A673 (cell line): ENCODE measurements around the gene FAM174B. TPM values are rescaled to one million over a fixed set of nuclear protein-coding genes. Genes with fewer than 3 reads are reported as not detected.

ENCODE experiments used
- Bru-seq: library from RNA; stranded (reverse); fragments of 400-500 nt; gene quantifications from one replicate; lab custom pipeline; 2021; lab: Mats Ljungman, UMichigan
- BruChase-seq, 2 experiments: library from RNA; stranded (reverse); fragments of 400-500 nt; gene quantifications; one replicate each; lab custom pipeline; 2021; lab: Mats Ljungman, UMichigan
- BruUV-seq: library from RNA; stranded (reverse); fragments of 400-500 nt; replicated peaks from 2 replicates; lab custom pipeline; 2021; lab: Mats Ljungman, UMichigan
- CTCF ChIA-PET: fragments of 300-600 bp; sonication (Branson Sonifier 250); formaldehyde crosslinking; loops from one replicate; lab custom pipeline; 2022; ENCODE audit warnings: antibody characterized with exemption; lab: Charles Lee
- POLR2A ChIA-PET: fragments of 300-600 bp; sonication (Branson Sonifier 250); formaldehyde crosslinking; loops from one replicate; lab custom pipeline; 2022; ENCODE audit warnings: antibody characterized with exemption; ENCODE audit not compliant: low non-redundant PET; lab: Charles Lee
- DNase-seq: peaks from one replicate; pipeline ENCODE4 v3.0.0-alpha.2; 2015; ENCODE audit warnings: low spot score
- H3K27ac ChIP-seq: fragments of 200-600 bp; sonication (generic); 2 replicates; pipeline ENCODE4 v1.5.1; 2016; ENCODE audit warnings: mixed run types, low read depth, mild to moderate bottlenecking, mixed read lengths, antibody characterized with exemption, low read length; ENCODE audit not compliant: poor library complexity, severe bottlenecking
- H3K27me3 ChIP-seq: fragments of 200-600 bp; sonication (generic); replicated peaks from 2 replicates; pipeline ENCODE4 v1.6.1; 2017; ENCODE audit warnings: mixed run types, low read depth, mild to moderate bottlenecking, mixed read lengths, antibody characterized with exemption, low read length; ENCODE audit not compliant: insufficient read depth, poor library complexity
- H3K36me3 ChIP-seq: fragments of 200-600 bp; sonication (generic); 2 replicates; pipeline ENCODE4 v1.6.1; 2016; ENCODE audit warnings: mixed run types, mild to moderate bottlenecking, mixed read lengths, antibody characterized with exemption, low read length; ENCODE audit not compliant: insufficient read depth, poor library complexity, severe bottlenecking
- H3K4me1 ChIP-seq: fragments of 200-600 bp; sonication (generic); 2 replicates; pipeline ENCODE4 v1.6.1; 2017; ENCODE audit warnings: mixed run types, mild to moderate bottlenecking, mixed read lengths, antibody characterized with exemption, low read length; ENCODE audit not compliant: insufficient read depth, poor library complexity, severe bottlenecking
- H3K4me3 ChIP-seq: fragments of 200-600 bp; sonication (generic); 2 replicates; pipeline ENCODE4 v1.5.1; 2016; ENCODE audit warnings: low read depth, mixed run types, mild to moderate bottlenecking, mixed read lengths, low read length; ENCODE audit not compliant: poor library complexity, severe bottlenecking
- H3K9me3 ChIP-seq: fragments of 200-600 bp; sonication (generic); 2 replicates; pipeline ENCODE4 v1.6.1; 2016; ENCODE audit warnings: mixed run types, low read depth, mild to moderate bottlenecking, mixed read lengths, antibody characterized with exemption, low read length; ENCODE audit not compliant: poor library complexity, severe bottlenecking
- EZH2 ChIP-seq: fragments of 200-600 bp; sonication (generic); IDR thresholded peaks from 2 replicates; pipeline ENCODE4 v1.6.1; 2017; ENCODE audit warnings: borderline replicate concordance, low read depth, mild to moderate bottlenecking, mixed read lengths, antibody characterized with exemption, low read length; ENCODE audit not compliant: poor library complexity, severe bottlenecking
- intact Hi-C: fragments of 100-400 bp; cut with micrococcal nuclease; formaldehyde crosslinking; loops from one replicate; pipeline ENCODE4 v1.10.0; 2022; ENCODE audit not compliant: unreplicated experiment
- long read RNA-seq: library from polyadenylated mRNA; stranded (forward); transcript quantifications from one replicate; pipeline ENCODE4 v2.0.0, GENCODE V29; 2022
- total RNA-seq: library from RNA; stranded (reverse); gene quantifications from 2 replicates; pipeline ENCODE4 v1.2.3, GENCODE V29; 2021
- TF ChIP-seq, protein P1 (sequence below): fragments of 300-800, 200-600 bp; sonication (generic); conservative IDR thresholded peaks from 2 replicates; pipeline ENCODE4 v1.5.1; 2017; ENCODE audit warnings: low read depth, mild to moderate bottlenecking, antibody characterized with exemption, low read length, moderate library complexity, mixed read lengths

The FAM174B gene
- 2.7 and 3.7 TPM in 2 replicates for total RNA-seq
- percentile 29 among the genes with signal in this experiment for Bru-seq, nascent RNA
- BruChase-seq, experiment 1, labeled RNA remaining after a 2-hour chase = percentile 23 among the genes with signal in this experiment
- percentile 27 among the genes with signal in this experiment for BruChase-seq, experiment 2, labeled RNA remaining after a 6-hour chase
- long read RNA-seq, partial matches to known transcripts = 0 of 1 reads
- long read RNA-seq, other reads (novel, unspliced or antisense) = 1 of 1 reads

DNA sequence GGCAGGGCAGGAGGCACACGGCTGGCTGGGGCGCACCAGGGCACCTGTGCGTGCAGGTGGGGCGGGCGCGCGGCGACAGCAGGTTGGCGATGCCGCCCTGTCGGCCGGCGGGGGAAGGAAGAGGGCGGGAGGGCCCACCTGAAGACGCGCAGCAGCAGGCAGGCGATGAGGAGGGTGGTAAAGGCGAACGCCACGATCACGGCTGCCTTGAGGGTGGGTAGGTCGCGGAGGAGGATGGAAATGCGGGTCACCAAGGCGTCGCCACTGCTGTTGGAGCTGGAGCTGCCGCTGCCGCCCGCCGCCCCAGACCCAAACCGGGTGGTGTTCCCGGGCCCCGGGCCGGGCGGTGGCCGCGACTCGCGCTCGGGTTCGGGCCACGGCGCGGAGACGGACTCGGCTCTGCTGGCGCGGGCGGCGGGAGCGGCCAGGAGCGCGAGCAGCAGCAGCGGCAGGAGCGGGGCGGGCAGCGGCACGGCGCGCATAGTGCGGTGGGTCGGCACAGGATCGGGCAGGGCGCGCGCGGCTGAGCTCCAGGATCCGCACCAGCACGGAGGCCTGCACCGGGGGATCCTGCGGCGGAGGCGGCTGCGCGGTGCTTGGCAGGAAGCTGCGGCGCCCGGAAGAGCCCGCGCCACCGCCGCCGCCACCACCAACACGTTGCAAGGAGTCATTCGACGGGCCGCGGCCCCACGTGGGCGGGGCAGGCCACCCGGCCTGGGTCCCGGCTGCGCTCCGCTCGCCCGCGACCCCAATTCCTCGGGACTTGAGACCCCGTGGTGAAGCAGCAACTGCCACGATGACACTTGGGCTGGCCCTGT, at the start of gene FAM174B:
TSS of gene FAM174B (minus strand) at position 598 of the 818 bp plus-strand sequence.
- ChIA-PET POLR2A (no interaction called here), CTCF (interaction anchor here (0.6 kb wide), 1 partner anchor 338 kb away, joined by 5 read pairs; no protein-coding TSS in a partner anchor)
- DNase-seq = peak; percentile 47
- H3K36me3 ChIP-seq = no peaks in the 10 kb centered on the region
- no TSS peak for BruUV-seq
- no peaks in the 10 kb centered on the region for H3K4me1 ChIP-seq
- peak within 1 kb of the TSS; percentile 42 for H3K4me3 ChIP-seq
- intact Hi-C loops = no loop called here
- H3K27me3 ChIP-seq = peaks cover 50% of the 10 kb centered on the region
- no peak within 1 kb of the TSS for H3K27ac ChIP-seq
- no peaks in the 10 kb centered on the region for H3K9me3 ChIP-seq
- TF ChIP-seq, protein P1, sequence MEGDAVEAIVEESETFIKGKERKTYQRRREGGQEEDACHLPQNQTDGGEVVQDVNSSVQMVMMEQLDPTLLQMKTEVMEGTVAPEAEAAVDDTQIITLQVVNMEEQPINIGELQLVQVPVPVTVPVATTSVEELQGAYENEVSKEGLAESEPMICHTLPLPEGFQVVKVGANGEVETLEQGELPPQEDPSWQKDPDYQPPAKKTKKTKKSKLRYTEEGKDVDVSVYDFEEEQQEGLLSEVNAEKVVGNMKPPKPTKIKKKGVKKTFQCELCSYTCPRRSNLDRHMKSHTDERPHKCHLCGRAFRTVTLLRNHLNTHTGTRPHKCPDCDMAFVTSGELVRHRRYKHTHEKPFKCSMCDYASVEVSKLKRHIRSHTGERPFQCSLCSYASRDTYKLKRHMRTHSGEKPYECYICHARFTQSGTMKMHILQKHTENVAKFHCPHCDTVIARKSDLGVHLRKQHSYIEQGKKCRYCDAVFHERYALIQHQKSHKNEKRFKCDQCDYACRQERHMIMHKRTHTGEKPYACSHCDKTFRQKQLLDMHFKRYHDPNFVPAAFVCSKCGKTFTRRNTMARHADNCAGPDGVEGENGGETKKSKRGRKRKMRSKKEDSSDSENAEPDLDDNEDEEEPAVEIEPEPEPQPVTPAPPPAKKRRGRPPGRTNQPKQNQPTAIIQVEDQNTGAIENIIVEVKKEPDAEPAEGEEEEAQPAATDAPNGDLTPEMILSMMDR = no peak
- TF ChIP-seq EZH2 = peak; percentile 75

DNA sequence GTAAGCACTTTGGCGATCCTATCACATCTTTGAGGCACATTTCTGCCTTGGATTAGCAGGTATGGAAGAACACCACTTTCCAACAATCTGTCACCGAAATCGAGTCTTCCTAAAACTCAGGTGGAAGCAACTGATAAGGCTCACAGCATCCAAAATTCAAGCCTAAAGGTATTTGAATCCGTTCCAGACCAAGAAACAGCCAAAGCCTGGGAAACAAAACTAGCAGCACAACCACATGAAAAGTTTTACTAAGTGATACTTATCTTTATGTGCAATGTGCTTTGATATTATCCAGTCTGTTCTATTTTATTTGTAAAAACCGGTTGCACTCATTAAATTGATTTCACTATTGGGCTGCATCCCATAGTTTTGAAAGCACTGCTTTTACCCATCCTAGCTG, 40.5 kb upstream of the FAM174B start:
- intact Hi-C loops = no loop called here
- no peaks in the 10 kb centered on the region for H3K9me3 ChIP-seq

DNA sequence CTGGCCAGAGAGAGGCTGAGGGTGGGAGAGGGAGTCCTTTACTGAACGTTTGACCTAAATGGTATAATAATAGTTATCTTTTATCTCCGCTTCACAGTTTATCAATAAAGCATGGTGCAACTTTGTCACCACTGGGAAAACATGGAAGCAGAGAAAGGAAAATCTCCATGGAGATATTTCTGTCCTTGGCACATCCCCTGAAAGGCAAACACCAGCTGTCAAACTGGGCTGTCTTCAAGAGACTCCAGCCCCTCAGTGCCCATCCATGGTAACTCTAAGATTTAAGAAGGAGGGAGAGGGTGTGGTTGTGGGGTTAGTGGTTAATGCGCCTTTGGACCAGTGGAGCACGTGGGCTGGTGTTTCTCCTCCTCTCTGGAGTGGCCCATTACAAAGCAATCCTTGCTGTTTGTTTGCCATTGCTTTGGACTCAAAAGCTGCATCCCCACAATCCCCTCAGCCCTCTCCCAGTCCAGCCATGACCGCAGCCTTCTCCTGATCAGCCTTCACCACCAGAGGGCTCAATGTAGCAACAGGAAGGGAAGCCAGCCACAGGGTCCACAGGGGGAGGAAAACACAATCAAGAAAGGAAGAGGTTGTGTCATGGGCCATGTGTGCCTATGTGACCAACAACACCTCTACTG, 38.2 kb upstream of the FAM174B start:
- POLR2A ChIA-PET = no interaction called here
- intact Hi-C loops = no loop called here
- DNase-seq = peak; percentile 57

More for the DNA sequence above, 40.5 kb upstream of the FAM174B start:
- H3K4me1 ChIP-seq = no peaks in the 10 kb centered on the region
- ChIA-PET POLR2A (no interaction called here), CTCF (interaction anchor here (0.5 kb wide), 1 partner anchor 48 kb away, joined by 6 read pairs; no protein-coding TSS in a partner anchor)
- H3K36me3 ChIP-seq = no peaks in the 10 kb centered on the region
- H3K27me3 ChIP-seq = no peaks in the 10 kb centered on the region
- TF ChIP-seq, protein P1 = no peak
- no peak for TF ChIP-seq EZH2
- no peak overlapping the region for H3K4me3 ChIP-seq
- no peak overlapping the region for H3K27ac ChIP-seq
- BruUV-seq = no TSS peak
- no peak for DNase-seq

More for the DNA sequence above, 38.2 kb upstream of the FAM174B start:
- H3K27ac ChIP-seq = no peak overlapping the region
- no TSS peak for BruUV-seq
- TF ChIP-seq EZH2 = no peak
- TF ChIP-seq, protein P1 = peak; percentile 62
- H3K4me1 ChIP-seq = no peaks in the 10 kb centered on the region
- no peaks in the 10 kb centered on the region for H3K9me3 ChIP-seq
- no peak overlapping the region for H3K4me3 ChIP-seq
- CTCF ChIA-PET = interaction anchor here (1.2 kb wide), 1 partner anchor 21 kb away, joined by 3 read pairs; no protein-coding TSS in a partner anchor
- H3K36me3 ChIP-seq = no peaks in the 10 kb centered on the region
- H3K27me3 ChIP-seq = no peaks in the 10 kb centered on the region
